Activated naive CD4-positive, alpha-beta T cell treated with anti-CD3 and anti-CD28 coated beads for 36 hours (primary cell): ENCODE data around the gene ZNF831. TPM values are rescaled to one million over a fixed set of nuclear protein-coding genes. Genes with fewer than 3 reads are reported as not detected.

Experiments used
- CTCF ChIA-PET: fragments of 350-600 bp; sonication (Branson Sonifier 250); formaldehyde crosslinking; loops from one replicate; lab custom pipeline; 2021; ENCODE audit warnings: antibody characterized with exemption; lab: Charles Lee
- DNase-seq: peaks from one replicate; pipeline ENCODE4 v3.0.0-alpha.2; 2020
- H3K27ac Mint-ChIP-seq: one replicate; pipeline ENCODE4 v1.8.0; 2021; ENCODE audit warnings: mild to moderate bottlenecking, mixed read lengths
- H3K27me3 Mint-ChIP-seq: one replicate; pipeline ENCODE4 v1.8.0; 2021; ENCODE audit warnings: low read depth, mixed read lengths
- H3K36me3 Mint-ChIP-seq: one replicate; pipeline ENCODE4 v1.8.0; 2021; ENCODE audit warnings: low read depth, mixed read lengths
- H3K4me1 Mint-ChIP-seq: one replicate; pipeline ENCODE4 v1.8.0; 2021; ENCODE audit warnings: low read depth, mixed read lengths
- H3K4me3 Mint-ChIP-seq: one replicate; pipeline ENCODE4 v1.8.0; 2021; ENCODE audit warnings: mild to moderate bottlenecking, moderate library complexity, mixed read lengths
- H3K9me3 Mint-ChIP-seq: one replicate; pipeline ENCODE4 v1.8.0; 2021; ENCODE audit warnings: mixed read lengths
- intact Hi-C: fragments of 100-400 bp; cut with micrococcal nuclease; formaldehyde crosslinking; loops from one replicate; pipeline ENCODE4 v1.15.1; 2023
- total RNA-seq, 2 experiments: library from RNA; stranded (reverse); gene quantifications; one replicate each; pipeline ENCODE4 v1.2.3, GENCODE V29; 2021

Gene ZNF831
- total RNA-seq, 2 experiments from 2014 or later: 5.1 to 6.0 TPM

DNA sequence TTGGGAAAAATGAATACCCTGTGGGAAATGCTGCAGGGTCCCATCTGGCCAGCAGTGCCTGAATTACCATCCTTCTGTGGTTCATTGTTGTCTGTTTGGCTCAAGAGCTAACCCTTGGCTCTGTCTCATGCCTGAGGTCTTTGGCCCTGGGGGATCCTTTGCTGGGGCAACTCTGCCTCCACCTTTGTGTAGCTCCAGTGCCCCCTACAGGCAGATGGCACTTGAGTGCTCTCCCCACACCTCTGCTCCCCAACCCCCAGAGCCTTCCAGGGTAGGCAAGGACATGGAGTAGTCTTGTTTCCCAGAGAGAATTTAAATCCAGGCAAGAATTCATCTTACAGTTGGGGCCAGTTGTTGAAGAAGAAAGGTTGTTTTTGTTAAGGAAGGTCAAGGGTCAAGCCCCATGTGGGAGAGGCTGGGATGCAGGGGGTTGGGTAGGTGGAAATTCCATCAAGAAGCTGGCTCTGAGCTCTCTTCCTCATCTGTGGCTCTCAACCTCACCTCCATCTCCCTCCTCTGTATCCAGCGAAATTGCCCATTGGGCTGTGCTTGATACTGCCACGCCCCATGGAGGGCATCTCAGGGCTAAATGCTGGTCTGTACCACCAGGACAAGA lies 44.2 kb downstream of the ZNF831 start:
- Mint-ChIP-seq H3K36me3 (peaks cover 2% of the 10 kb centered on the region), H3K27ac (peak overlapping the region; percentile 32), H3K4me3 (no peak overlapping the region), H3K27me3 (no peaks in the 10 kb centered on the region), H3K9me3 (no peaks in the 10 kb centered on the region), H3K4me1 (peaks cover 30% of the 10 kb centered on the region)
- CTCF ChIA-PET: interaction anchor here (0.6 to 5.3 kb wide), 48 partner anchors 10 to 395 kb away, joined by 3 to 122 read pairs (median 4); partner anchors contain the start of gene ATP5F1E
- intact Hi-C loops: loop anchor here (1.0 to 5.0 kb wide), 4 partner anchors 41 to 336 kb away; no protein-coding TSS in a partner anchor
- DNase-seq: peak; percentile 91

DNA sequence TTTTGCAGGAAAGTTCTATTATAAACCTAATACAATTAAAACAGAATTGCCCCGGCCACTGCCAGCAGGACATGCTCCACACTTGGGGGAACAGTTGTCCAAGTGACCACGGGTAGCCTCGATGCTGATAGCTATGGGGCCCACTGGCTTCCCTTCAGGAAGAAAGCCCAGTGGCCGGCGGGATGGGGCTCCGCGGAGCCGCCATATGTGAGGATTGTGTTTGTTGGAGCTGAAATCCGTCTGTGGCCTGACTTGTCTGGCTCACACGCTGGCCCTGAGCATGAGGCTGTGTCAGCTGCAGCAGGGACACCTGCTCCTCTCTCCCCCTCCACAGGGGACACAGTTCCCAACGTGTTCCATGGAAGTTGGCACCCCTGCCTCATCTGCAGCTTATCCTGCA lies 46.6 kb downstream of the ZNF831 start:
- H3K27me3 Mint-ChIP-seq: no peaks in the 10 kb centered on the region

DNA sequence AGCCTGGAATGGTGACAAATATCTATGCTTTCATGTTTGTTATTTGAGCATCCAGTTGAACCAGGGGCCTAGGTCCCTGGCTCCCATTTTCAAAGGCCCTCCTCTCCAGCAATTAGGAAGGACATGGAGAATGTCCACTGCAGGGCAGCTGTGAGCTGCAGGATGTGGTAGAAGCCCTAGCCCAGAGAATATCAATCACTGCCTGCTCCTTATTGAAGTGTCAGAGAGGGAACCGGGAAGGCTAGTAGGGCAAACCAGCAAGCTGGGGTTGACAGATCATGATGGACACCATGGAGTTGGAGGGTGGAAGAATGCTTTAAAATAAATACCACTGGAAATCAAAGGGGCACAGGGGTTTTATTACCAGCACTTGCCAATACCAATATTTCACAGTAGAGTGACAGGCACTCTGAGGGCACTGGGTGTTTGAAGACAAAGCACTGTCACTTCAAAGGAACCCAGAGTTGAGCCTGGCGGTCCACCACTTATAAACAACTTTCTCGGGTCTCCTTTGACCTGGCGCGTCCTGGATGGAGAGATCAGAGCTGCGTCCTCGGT lies 47.7 kb downstream of the ZNF831 start:
- CTCF ChIA-PET: interaction anchor here (1.0 to 1.6 kb wide), 4 partner anchors 10 to 284 kb away, joined by 3 read pairs; no protein-coding TSS in a partner anchor
- no peak overlapping the region for H3K4me3 Mint-ChIP-seq
- H3K4me1 Mint-ChIP-seq: peaks cover 14% of the 10 kb centered on the region
- DNase-seq: no peak
- peaks cover 2% of the 10 kb centered on the region for H3K36me3 Mint-ChIP-seq
- H3K27ac Mint-ChIP-seq: no peak overlapping the region
- no peaks in the 10 kb centered on the region for H3K27me3 Mint-ChIP-seq
- intact Hi-C loops: no loop called here
- H3K9me3 Mint-ChIP-seq: no peaks in the 10 kb centered on the region

More for the DNA sequence above, 46.6 kb downstream of the ZNF831 start:
- no peak overlapping the region for H3K27ac Mint-ChIP-seq
- no peak overlapping the region for H3K4me3 Mint-ChIP-seq
- DNase-seq: no peak
- H3K4me1 Mint-ChIP-seq: peaks cover 21% of the 10 kb centered on the region
- CTCF ChIA-PET: interaction anchor here (0.5 to 1.6 kb wide), 6 partner anchors 61 to 273 kb away, joined by 3 to 5 read pairs (median 4); no protein-coding TSS in a partner anchor
- H3K36me3 Mint-ChIP-seq: peaks cover 2% of the 10 kb centered on the region
- H3K9me3 Mint-ChIP-seq: no peaks in the 10 kb centered on the region
- intact Hi-C loops: no loop called here

DNA sequence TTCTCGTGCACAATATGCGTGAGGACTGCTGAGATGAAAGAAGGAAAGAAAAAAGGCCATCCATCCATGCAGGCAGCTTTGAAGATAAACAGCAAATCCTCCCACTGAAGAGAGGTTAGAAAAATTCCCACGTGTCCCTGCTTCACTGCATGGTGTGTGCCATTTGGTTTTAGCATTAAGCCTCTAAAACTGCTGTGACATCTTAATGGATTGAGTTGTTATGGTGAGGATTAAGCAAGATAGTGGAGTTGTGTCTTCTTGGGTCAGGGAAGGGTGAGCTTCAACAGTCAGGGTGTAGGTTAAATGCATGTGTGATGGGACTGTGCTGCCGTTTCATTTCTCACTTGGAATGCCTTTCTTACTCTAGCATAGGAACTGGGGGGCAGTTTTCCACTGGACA lies 50.5 kb downstream of the ZNF831 start:
- H3K4me1 Mint-ChIP-seq: no peaks in the 10 kb centered on the region
- H3K4me3 Mint-ChIP-seq: no peak overlapping the region
- no peaks in the 10 kb centered on the region for H3K27me3 Mint-ChIP-seq
- CTCF ChIA-PET: interaction anchor here (1.3 kb wide), 2 partner anchors 8 to 126 kb away, joined by 7 to 9 read pairs; no protein-coding TSS in a partner anchor
- intact Hi-C loops: no loop called here
- H3K27ac Mint-ChIP-seq: no peak overlapping the region
- no peaks in the 10 kb centered on the region for H3K36me3 Mint-ChIP-seq
- no peaks in the 10 kb centered on the region for H3K9me3 Mint-ChIP-seq
- no peak for DNase-seq

DNA sequence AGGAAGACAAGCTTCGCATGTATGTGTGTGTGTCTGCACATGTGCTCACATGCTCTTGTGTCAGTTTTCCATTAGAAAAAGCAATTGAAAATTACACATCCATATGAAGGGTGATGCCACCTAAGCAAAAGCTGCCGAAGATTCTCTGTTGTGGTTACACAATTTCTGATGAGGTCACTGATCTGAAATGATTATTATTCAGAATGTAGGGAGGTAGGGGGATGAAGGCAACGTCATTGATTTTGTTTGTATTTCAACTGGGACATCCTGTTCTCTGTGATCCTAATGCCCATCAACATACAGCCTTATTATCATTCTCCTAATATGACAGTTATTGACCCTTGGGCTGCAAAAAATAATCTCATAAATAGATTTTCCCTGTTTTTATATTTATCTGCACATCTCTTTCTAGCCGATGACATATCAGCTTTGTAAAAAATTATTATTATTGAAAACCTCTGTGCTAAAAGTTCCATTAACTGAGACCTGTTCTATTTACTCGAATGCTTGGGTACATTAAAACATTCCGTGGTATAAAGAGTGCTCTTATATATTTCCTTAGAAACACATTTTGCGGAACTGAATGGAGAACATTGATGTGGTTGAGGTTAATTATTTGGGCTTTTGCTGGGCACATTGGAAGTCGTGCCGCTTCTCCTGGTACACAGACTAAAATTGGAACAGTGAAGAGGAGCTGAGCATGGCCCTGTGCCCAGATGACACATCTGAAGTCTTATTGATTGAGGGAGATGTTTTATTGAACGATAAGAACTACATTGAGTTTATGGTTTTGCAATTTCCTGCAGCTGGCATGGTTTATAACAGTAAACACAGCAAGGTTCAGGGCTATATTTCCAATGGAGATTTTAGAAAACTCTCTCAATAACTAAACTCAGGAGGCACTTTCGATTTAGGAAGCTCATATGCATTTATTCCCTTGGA lies 51.3 kb downstream of the ZNF831 start:
- Mint-ChIP-seq H3K27me3 (no peaks in the 10 kb centered on the region), H3K9me3 (no peaks in the 10 kb centered on the region), H3K4me1 (no peaks in the 10 kb centered on the region), H3K27ac (no peak overlapping the region), H3K36me3 (no peaks in the 10 kb centered on the region), H3K4me3 (no peak overlapping the region)
- no peak for DNase-seq
- CTCF ChIA-PET: interaction anchor here (0.5 to 1.3 kb wide), 2 partner anchors 10 to 127 kb away, joined by 3 to 5 read pairs; no protein-coding TSS in a partner anchor
- intact Hi-C loops: no loop called here

DNA sequence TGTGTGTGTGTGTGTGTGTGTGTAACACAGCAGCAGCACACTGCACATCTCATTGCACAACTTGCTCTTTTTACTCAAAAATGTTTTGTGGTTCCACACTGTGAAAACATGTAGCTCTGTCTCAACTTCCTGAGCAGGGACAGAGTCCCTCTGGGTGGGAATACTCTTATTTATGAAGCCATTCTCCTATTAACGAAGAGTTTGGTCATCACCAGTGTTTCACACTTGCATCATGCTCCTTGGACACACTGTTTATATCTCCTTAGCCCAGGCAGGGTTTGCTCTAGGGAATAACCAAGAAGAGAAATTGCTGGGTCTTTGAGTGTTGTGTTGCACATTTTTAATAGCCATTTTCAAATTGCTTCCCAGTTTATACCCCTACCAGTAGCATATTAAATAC lies 53.6 kb downstream of the ZNF831 start:
- Mint-ChIP-seq H3K27me3 (no peaks in the 10 kb centered on the region), H3K36me3 (no peaks in the 10 kb centered on the region), H3K4me3 (no peak overlapping the region), H3K27ac (no peak overlapping the region), H3K9me3 (no peaks in the 10 kb centered on the region), H3K4me1 (peaks cover 14% of the 10 kb centered on the region)
- intact Hi-C loops: no loop called here
- DNase-seq: no peak
- CTCF ChIA-PET: no interaction called here

DNA sequence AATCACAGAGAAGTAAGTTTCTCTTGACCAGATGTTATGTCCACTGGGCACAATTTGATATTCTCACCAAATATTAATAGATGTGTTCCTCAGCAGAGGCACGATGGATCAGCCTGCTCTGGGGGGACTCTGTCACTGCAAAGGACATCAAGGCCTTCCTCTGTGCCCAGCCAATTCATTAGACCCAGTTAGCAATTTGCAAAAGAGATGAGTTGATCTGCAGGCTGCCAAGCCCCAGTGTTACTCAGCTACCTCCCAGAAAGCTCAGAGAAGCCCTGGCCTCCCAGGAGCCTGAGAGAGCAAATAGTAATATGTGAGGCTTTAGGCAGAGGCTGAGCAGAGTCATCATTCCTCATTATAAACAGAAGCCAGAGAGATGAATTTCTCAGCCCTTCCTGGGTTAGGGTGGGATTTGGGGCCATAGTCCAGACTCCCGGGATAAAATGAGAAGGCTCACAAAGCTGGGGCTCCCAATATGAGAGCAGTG lies 54.2 kb downstream of the ZNF831 start:
- intact Hi-C loops: no loop called here
- Mint-ChIP-seq H3K27ac (no peak overlapping the region), H3K9me3 (no peaks in the 10 kb centered on the region), H3K27me3 (no peaks in the 10 kb centered on the region), H3K4me3 (no peak overlapping the region), H3K36me3 (no peaks in the 10 kb centered on the region), H3K4me1 (peaks cover 17% of the 10 kb centered on the region)
- no peak for DNase-seq
- CTCF ChIA-PET: interaction anchor here (1.0 to 1.2 kb wide), 2 partner anchors 10 to 129 kb away, joined by 3 to 5 read pairs; no protein-coding TSS in a partner anchor

DNA sequence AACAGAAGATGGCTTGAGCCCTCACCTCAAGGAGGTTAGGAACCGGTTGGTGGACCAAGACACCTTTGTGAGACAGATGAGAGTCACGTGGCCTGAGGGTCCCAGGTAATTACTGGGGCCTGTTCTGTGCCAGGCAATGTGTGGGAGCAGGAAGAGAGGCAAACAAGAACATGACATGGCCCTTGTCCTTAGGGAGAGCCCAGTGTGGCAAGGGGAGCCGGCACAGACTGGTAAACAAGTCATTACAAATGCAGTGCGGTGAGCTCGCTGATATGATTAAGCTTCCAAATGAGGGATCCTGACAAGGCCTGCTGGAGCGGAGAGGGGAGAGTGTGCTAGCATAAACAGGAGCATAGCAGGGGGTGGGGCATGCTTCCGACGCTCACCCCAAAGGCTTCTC lies 55.6 kb downstream of the ZNF831 start:
- Mint-ChIP-seq H3K27ac (peak overlapping the region; percentile 1), H3K4me1 (peaks cover 21% of the 10 kb centered on the region), H3K9me3 (no peaks in the 10 kb centered on the region), H3K4me3 (no peak overlapping the region), H3K36me3 (no peaks in the 10 kb centered on the region), H3K27me3 (no peaks in the 10 kb centered on the region)
- CTCF ChIA-PET: no interaction called here
- DNase-seq: no peak
- intact Hi-C loops: no loop called here

DNA sequence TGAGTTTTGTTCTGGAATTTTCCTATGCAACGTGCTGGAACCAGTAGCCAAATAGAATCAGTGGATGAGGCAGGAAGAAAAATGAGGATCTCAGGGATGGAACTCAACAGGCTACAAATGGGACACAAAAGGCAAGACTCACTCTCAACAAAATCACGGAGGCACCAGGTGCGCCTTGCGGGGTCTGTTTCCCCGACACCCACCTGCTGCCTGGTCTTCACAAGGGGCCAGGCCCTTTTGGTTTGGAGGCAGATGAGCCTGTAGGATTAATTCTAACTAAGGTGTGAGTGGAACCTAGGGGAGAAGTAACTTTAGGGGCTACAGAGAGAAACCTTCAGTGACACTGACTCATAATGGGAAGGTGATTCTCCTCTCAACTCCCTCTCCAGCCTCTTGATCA lies 56.5 kb downstream of the ZNF831 start:
- Mint-ChIP-seq H3K27ac (no peak overlapping the region), H3K4me3 (no peak overlapping the region), H3K36me3 (no peaks in the 10 kb centered on the region), H3K4me1 (peaks cover 21% of the 10 kb centered on the region), H3K9me3 (no peaks in the 10 kb centered on the region), H3K27me3 (no peaks in the 10 kb centered on the region)
- intact Hi-C loops: no loop called here
- CTCF ChIA-PET: interaction anchor here (1.5 to 4.2 kb wide), 2 partner anchors 132 to 350 kb away, joined by 4 to 35 read pairs; no protein-coding TSS in a partner anchor
- DNase-seq: no peak

DNA sequence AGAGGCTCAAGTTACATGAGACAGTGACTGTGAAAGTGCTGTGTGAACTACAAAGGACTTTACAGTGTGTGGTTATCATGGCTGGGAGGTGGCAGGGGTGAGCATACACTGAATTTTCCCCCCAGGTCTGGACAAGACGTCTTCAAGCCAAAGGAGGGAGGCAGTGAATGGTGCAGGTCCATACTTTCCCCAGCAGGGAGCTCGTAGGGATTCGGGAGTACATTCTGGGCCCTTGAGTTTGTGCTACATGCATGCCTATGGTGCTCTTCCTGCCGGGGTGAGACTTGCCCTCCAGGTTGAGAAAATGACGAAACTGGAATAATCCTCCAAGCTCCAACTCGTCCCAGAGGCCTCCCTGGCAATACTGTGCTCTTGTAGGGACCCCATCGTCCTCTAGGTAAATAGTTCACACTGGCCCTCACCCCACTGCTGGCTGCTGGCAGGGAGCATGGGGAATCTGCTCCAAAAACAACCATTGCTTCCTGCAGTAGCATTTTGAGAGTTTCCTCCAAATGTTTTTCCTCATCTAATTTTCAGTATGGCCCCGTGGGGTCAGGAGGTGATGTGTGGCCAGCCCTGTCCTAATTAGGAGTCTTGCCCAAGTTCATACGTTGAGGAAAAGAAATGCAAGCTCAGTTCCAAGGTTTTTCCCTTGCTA lies 57.6 kb downstream of the ZNF831 start:
- H3K36me3 Mint-ChIP-seq: no peaks in the 10 kb centered on the region
- H3K4me3 Mint-ChIP-seq: no peak overlapping the region
- no peaks in the 10 kb centered on the region for H3K9me3 Mint-ChIP-seq
- no peak overlapping the region for H3K27ac Mint-ChIP-seq
- intact Hi-C loops: no loop called here
- CTCF ChIA-PET: interaction anchor here (0.7 to 4.2 kb wide), 17 partner anchors 8 to 369 kb away, joined by 3 to 35 read pairs (median 4); partner anchors contain the start of gene GNAS
- H3K27me3 Mint-ChIP-seq: no peaks in the 10 kb centered on the region
- no peak for DNase-seq
- H3K4me1 Mint-ChIP-seq: peaks cover 21% of the 10 kb centered on the region

DNA sequence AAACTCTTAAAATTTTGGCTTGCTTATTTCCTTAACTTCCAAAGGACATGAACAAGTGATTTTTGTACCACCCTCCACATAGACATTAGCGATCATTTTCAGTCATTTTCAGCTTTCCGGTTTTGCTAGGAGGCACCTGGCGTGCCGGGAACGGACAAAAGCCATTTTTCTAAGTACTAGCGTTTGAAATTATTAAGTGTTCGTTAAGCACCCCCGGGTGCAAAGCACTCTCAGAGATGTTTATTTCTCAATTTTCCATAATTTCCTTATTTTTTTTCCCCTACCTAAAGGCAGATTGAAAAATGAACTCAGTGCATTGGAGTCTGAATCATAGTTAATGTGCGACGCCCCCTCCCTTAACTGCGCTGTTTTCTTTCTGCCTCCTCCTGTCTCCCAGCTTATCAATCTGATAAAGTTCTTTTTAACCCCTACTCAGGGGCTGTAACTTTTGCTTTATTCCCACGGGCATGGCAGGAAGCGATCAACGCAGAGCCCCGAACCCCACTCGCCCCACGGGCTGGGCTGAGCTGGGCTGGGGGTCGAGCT lies 58.2 kb downstream of the ZNF831 start:
- H3K4me1 Mint-ChIP-seq: peaks cover 21% of the 10 kb centered on the region
- H3K27ac Mint-ChIP-seq: peak overlapping the region; percentile 18
- intact Hi-C loops: loop anchor here (1.0 kb wide), 5 partner anchors 32 to 351 kb away; no protein-coding TSS in a partner anchor
- no peak for DNase-seq
- H3K36me3 Mint-ChIP-seq: no peaks in the 10 kb centered on the region
- peak overlapping the region; percentile 52 for H3K4me3 Mint-ChIP-seq
- CTCF ChIA-PET: interaction anchor here (0.6 to 4.2 kb wide), 22 partner anchors 9 to 369 kb away, joined by 3 to 35 read pairs (median 4); partner anchors contain the start of gene GNAS
- H3K27me3 Mint-ChIP-seq: no peaks in the 10 kb centered on the region
- no peaks in the 10 kb centered on the region for H3K9me3 Mint-ChIP-seq
